Bronchial epithelial cell (primary cell): ENCODE measurements around the gene SASH1. TPM values are rescaled to one million over a fixed set of nuclear protein-coding genes. Genes with fewer than 3 reads are reported as not detected.

Experiments
- DNase-seq: peaks from one replicate; pipeline ENCODE4 v3.0.0-alpha.2; 2010; ENCODE audit warnings: low read depth
- FAIRE-seq: peaks from 2 replicates; lab custom pipeline; 2011; peaks lifted over from hg19 to GRCh38; lab: Jason Lieb, UNC
- H3K27me3 ChIP-seq: 2 replicates; pipeline ENCODE4 v1.5.1; 2011; ENCODE audit warnings: low read length; ENCODE audit not compliant: control insufficient read depth, insufficient read depth
- H3K36me3 ChIP-seq: 2 replicates; pipeline ENCODE4 v1.5.1; 2011; ENCODE audit warnings: low read length; ENCODE audit not compliant: control insufficient read depth, insufficient read depth
- H3K4me3 ChIP-seq: 2 replicates; pipeline ENCODE4 v1.5.1; 2011; ENCODE audit warnings: mild to moderate bottlenecking, low read depth, low read length, control low read depth
- CTCF ChIP-seq: IDR thresholded peaks from 2 replicates; pipeline ENCODE4 v1.5.1; 2011; ENCODE audit warnings: mild to moderate bottlenecking, moderate library complexity, low read length, control low read depth, inconsistent platforms; ENCODE audit not compliant: insufficient read depth, severe bottlenecking
- total RNA-seq: library from RNA; depleted of rRNA; stranded (reverse); fragments of >200 nt; gene quantifications from 2 replicates; pipeline ENCODE4 v1.2.1, GENCODE V29; 2014

The SASH1 gene
- total RNA-seq, 1 donor from 2014 or later = 3.9 TPM

GRCh38 chr6:148551226-148551625 lies 208.6 kb downstream of the SASH1 start:
- Histone ChIP-seq H3K36me3 (peaks cover 2% of the 10 kb centered on the region), H3K27me3 (no peaks in the 10 kb centered on the region), H3K4me3 (no peak overlapping the region)
- FAIRE-seq (no peak), DNase-seq (no peak)
- no peak for TF ChIP-seq CTCF

GRCh38 chr6:148556410-148556809 lies 213.8 kb downstream of the SASH1 start:
- no peak for TF ChIP-seq CTCF
- no peak for DNase-seq
- H3K4me3 ChIP-seq = no peak overlapping the region
- H3K27me3 ChIP-seq = no peaks in the 10 kb centered on the region
- FAIRE-seq = no peak
- H3K36me3 ChIP-seq = no peaks in the 10 kb centered on the region

- H3K27me3 ChIP-seq = no peaks in the 10 kb centered on the region
- no peak for TF ChIP-seq CTCF
- DNase-seq = no peak
- H3K36me3 ChIP-seq = no peaks in the 10 kb centered on the region
- FAIRE-seq = no peak
- no peak overlapping the region for H3K4me3 ChIP-seq
Observed at GRCh38 chr6:148557796-148558321, 215.2 kb downstream of the SASH1 start.

GRCh38 chr6:148559848-148560433 lies 217.3 kb downstream of the SASH1 start:
- DNase-seq = peak; percentile 17
- FAIRE-seq = no peak
- H3K4me3 ChIP-seq = peak overlapping the region; percentile 35
- no peaks in the 10 kb centered on the region for H3K27me3 ChIP-seq
- no peaks in the 10 kb centered on the region for H3K36me3 ChIP-seq
- peak; percentile 92 for TF ChIP-seq CTCF

- H3K36me3 ChIP-seq = no peaks in the 10 kb centered on the region
- FAIRE-seq (no peak), DNase-seq (no peak)
- H3K4me3 ChIP-seq = no peak overlapping the region
- no peak for TF ChIP-seq CTCF
- no peaks in the 10 kb centered on the region for H3K27me3 ChIP-seq
Observed at GRCh38 chr6:148561629-148562028, 219.0 kb downstream of the SASH1 start.

GRCh38 chr6:148563066-148563465 lies 220.4 kb downstream of the SASH1 start:
- no peak overlapping the region for H3K4me3 ChIP-seq
- H3K36me3 ChIP-seq = no peaks in the 10 kb centered on the region
- DNase-seq (no peak), FAIRE-seq (no peak)
- no peaks in the 10 kb centered on the region for H3K27me3 ChIP-seq
- TF ChIP-seq CTCF = no peak
